Transverse colon (tissue), 4 donors: ENCODE measurements around the gene B4GALNT1. TPM values are rescaled to one million over a fixed set of nuclear protein-coding genes. Genes with fewer than 3 reads are reported as not detected.
"Not testable (repeated sequence)": the region's sequence is repeated elsewhere in the genome, so short reads cannot be mapped to it uniquely, and the experiment has no call there.

Source experiments
- DNase-seq: peaks from one replicate; pipeline ENCODE4 v3.0.0-alpha.2; 2019
- H3K27ac ChIP-seq, 4 donors: fragments of 200-600 bp; sonication (generic); 2 replicates each; pipeline ENCODE4 v1.5.1; 2016 to 2018; ENCODE audit warnings: inconsistent platforms in 4 of 4
- H3K27me3 ChIP-seq: fragments of 200-600 bp; sonication (generic); 2 replicates; pipeline ENCODE4 v1.5.1; 2017; ENCODE audit warnings: inconsistent platforms
- H3K36me3 ChIP-seq, 4 donors: fragments of 200-600 bp; sonication (generic); 2 replicates each; pipeline ENCODE4 v1.5.1; 2017 to 2019; ENCODE audit warnings: inconsistent platforms in 4 of 4
- H3K4me1 ChIP-seq, 4 donors: fragments of 200-600 bp; sonication (generic); 2 replicates each; pipeline ENCODE4 v1.5.1; 2017 to 2020; ENCODE audit warnings: inconsistent platforms in 4 of 4
- H3K4me3 ChIP-seq, 4 donors: fragments of 200-600 bp; sonication (generic); 1 replicate in 1 of 4; 2 replicates in 3 of 4; pipeline versions ENCODE4 v1.5.1 to v1.6.1; 2017 to 2019; ENCODE audit warnings: inconsistent platforms in 4 of 4
- H3K9me3 ChIP-seq, 2 donors: fragments of 200-600 bp; sonication (generic); 2 replicates each; pipeline ENCODE4 v1.5.1; 2017 to 2019; ENCODE audit warnings: inconsistent platforms in 2 of 2
- EP300 ChIP-seq: sonication (generic); formaldehyde crosslinking; IDR thresholded peaks from one replicate; pipeline ENCODE4 v1.6.1; 2017; ENCODE audit warnings: antibody characterized with exemption, low read depth
- POLR2A ChIP-seq: fragments of 450-650 bp; IDR thresholded peaks from one replicate; pipeline ENCODE4 v1.6.1; 2016; ENCODE audit warnings: antibody characterized with exemption, mild to moderate bottlenecking, moderate library complexity
- POLR2AphosphoS5 ChIP-seq, 3 donors: sonication (generic); formaldehyde crosslinking; IDR thresholded peaks; one replicate each; pipeline ENCODE4 v1.6.1; 2016; ENCODE audit warnings: antibody characterized with exemption in 3 of 3
- WGBS, 2 donors: methylation state at CpG; one replicate each; pipeline ENCODE4 v1.1.5; 2018; ENCODE audit warnings: low coverage in 1 of 2; 5-methylcytosine and 5-hydroxymethylcytosine counted together
- in situ Hi-C, 4 donors: fragments of 200-750 bp; cut with MboI; loops; one replicate each; pipeline versions ENCODE4 v1.15.0 to v1.15.1; 2017; ENCODE audit warnings: low sequenced_read_pairs in 3 of 4, low pct_ligation_motif_present in 1 of 4, low pct_unique_long_range_greater_than_20kb in 1 of 4
- intact Hi-C: fragments of 100-400 bp; cut with DNase I; formaldehyde crosslinking; loops from one replicate; pipeline ENCODE4 v1.15.1; 2023; ENCODE audit warnings: low total_unique reads
- total RNA-seq, 4 donors: library from RNA; depleted of rRNA; stranded (reverse); fragments of >200 nt; gene quantifications; one replicate each; pipeline ENCODE4 v1.1.0, GENCODE V29; 2016
- TF ChIP-seq, protein P1 (sequence below), 5 experiments: fragments of 200-600 bp in 3 of 5; fragments of 450-650 bp in 2 of 5; sonication (generic) in 3 of 5; IDR thresholded peaks; 1 replicate in 2 of 5; 2 replicates in 3 of 5; pipeline ENCODE4 v1.5.1; 2016 to 2017; ENCODE audit warnings: antibody characterized with exemption in 5 of 5, inconsistent platforms in 3 of 5, mild to moderate bottlenecking in 2 of 5, moderate library complexity in 1 of 5

B4GALNT1 gene
- total RNA-seq, 4 donors from 2014 or later: 0.68 to 6.4 (median 2.1) TPM; not detected in 1

DNA sequence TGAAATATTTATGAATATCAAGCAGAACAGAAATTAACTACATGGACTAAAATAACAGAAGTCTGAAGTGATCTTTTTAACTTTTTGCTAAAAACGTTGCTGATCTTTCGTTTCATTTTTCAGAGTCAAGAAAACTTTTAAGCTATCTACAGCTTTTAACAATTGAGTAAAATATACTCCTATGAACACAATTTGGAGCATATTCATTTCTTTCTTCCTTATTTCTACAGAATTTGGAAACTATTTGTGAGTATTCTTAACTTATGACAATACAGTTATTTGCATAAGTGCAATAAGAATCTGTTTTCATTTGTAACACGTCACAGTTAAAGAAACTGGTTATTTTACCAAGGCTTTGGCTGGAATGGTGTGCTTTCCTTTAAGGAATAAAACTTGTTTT lies 21.0 kb upstream of the B4GALNT1 start:
- 55 to 65% methylated on average over 3 of the region's 3 CpGs for WGBS, 2 donors
- no peaks in the 10 kb centered on the region for H3K4me1 ChIP-seq
- H3K27ac ChIP-seq: no peak overlapping the region
- no peaks in the 10 kb centered on the region for H3K27me3 ChIP-seq
- no peaks in the 10 kb centered on the region for H3K36me3 ChIP-seq
- intact Hi-C loops (no loop called here), in situ Hi-C loops (no loop called here)
- TF ChIP-seq POLR2A (no peak), EP300 (no peak), POLR2AphosphoS5 (IDR thresholded peaks at IDR 0.05) (no peak)
- TF ChIP-seq, protein P1, sequence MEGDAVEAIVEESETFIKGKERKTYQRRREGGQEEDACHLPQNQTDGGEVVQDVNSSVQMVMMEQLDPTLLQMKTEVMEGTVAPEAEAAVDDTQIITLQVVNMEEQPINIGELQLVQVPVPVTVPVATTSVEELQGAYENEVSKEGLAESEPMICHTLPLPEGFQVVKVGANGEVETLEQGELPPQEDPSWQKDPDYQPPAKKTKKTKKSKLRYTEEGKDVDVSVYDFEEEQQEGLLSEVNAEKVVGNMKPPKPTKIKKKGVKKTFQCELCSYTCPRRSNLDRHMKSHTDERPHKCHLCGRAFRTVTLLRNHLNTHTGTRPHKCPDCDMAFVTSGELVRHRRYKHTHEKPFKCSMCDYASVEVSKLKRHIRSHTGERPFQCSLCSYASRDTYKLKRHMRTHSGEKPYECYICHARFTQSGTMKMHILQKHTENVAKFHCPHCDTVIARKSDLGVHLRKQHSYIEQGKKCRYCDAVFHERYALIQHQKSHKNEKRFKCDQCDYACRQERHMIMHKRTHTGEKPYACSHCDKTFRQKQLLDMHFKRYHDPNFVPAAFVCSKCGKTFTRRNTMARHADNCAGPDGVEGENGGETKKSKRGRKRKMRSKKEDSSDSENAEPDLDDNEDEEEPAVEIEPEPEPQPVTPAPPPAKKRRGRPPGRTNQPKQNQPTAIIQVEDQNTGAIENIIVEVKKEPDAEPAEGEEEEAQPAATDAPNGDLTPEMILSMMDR (IDR thresholded peaks at IDR 0.05): no peak
- DNase-seq: no peak
- no peaks in the 10 kb centered on the region for H3K9me3 ChIP-seq
- H3K4me3 ChIP-seq: no peak overlapping the region

DNA sequence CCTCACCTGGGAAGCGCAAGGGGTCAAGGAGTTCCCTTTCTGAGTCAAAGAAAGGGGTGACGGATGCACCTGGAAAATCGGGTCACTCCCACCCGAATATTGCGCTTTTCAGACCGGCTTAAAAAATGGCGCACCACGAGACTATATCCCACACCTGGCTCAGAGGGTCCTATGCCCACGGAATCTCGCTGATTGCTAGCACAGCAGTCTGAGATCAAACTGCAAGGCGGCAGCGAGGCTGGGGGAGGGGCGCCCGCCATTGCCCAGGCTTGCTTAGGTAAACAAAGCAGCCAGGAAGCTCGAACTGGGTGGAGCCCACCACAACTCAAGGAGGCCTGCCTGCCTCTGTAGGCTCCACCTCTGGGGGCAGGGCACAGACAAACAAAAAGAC lies 13.7 kb upstream of the B4GALNT1 start:
- H3K9me3 ChIP-seq, intact Hi-C loops, H3K4me1 ChIP-seq, H3K4me3 ChIP-seq, H3K36me3 ChIP-seq, H3K27ac ChIP-seq, DNase-seq, in situ Hi-C loops: not testable (repeated sequence)
- 100% methylated on average over 5 of the region's 15 CpGs; no CpG with 5 or more reads in 1 of the 2 donors for WGBS, 2 donors
- H3K27me3 ChIP-seq: peaks cover 10% of the 10 kb centered on the region

DNA sequence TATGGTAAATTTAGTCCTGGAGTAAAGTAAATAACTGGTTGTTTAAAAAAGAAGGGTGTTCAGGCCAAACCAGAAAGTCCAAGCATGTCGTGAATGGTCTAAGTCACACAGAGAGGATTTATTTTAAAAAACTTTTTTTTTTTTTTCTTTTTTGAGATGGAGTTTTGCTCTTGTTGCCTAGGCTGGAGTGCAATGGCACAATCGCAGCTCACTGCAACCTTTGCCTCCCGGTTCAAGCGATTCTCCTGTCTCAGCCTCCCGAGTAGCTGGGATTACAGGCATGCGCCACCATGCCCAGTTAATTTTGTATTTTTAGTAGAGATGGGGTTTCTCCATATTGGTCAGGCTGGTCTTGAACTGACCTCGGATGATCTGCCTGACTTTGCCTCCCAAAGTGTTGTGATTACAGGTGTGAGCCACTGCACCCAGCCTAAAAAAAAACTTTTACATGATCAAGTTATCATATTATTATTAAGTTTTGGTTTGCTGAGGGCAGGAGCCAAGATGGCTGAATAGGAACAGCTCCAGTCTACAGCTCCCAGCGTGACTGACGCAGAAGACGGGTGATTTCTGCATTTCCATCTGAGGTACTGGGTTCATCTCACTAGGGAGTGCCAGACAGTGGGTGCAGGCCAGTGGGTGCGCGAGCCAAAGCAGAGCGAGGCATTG lies 13.1 kb upstream of the B4GALNT1 start:
- H3K9me3 ChIP-seq, H3K4me1 ChIP-seq, H3K4me3 ChIP-seq, DNase-seq, H3K27ac ChIP-seq, H3K36me3 ChIP-seq, intact Hi-C loops, in situ Hi-C loops: not testable (repeated sequence)
- peaks cover 15% of the 10 kb centered on the region for H3K27me3 ChIP-seq
- WGBS, 2 donors: 69 to 79% methylated on average over 7 to 13 of the region's 13 CpGs

DNA sequence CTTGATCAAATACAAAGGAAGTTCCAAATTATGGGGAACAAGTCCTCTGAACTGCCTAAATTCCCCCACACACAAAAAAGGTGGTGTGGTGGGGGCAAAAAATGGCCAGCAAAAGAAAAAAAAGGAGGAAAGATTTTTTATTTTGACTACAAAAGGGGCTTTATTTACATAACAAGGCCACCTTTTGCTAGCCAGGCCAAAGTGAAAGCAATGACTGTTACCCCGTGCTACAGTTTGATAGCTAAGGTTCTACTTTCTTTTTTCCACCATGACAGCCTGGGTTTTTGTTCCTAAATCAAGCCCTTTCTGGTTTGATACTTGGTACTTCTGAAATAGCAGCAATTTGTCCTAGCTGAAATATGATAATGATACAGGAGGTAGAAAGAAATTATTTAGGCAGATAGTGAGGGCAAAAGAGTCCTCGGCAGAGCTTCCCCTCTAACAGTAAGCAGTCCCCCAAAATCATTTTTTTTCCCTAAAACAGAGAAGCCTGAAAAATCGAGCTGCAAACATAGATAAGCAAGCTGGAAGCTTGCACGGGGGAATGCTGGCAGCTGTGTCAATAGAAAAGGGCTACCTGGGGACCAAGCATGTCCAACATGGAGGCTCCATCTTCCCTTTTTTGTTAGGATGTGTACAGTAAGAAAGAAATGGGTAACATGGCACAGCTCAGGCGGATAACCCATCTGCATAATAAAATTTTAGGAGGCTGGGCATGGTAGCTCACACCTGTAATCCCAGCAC lies 8.9 kb upstream of the B4GALNT1 start:
- 51% methylated on average over 5 of the region's 5 CpGs for WGBS, 2 donors
- TF ChIP-seq POLR2AphosphoS5 (IDR thresholded peaks at IDR 0.05) (no peak), EP300 (no peak), POLR2A (no peak)
- TF ChIP-seq, protein P1 (IDR thresholded peaks at IDR 0.05): no peak
- no peak for DNase-seq
- Histone ChIP-seq H3K9me3 (peaks cover 3 to 4% of the 10 kb centered on the region in 2 donors), H3K27me3 (peaks cover 50% of the 10 kb centered on the region), H3K36me3 (no peaks in the 10 kb centered on the region), H3K4me1 (no peaks in the 10 kb centered on the region), H3K4me3 (no peak overlapping the region), H3K27ac (no peak overlapping the region)
- in situ Hi-C loops: no loop called here
- intact Hi-C loops: no loop called here

DNA sequence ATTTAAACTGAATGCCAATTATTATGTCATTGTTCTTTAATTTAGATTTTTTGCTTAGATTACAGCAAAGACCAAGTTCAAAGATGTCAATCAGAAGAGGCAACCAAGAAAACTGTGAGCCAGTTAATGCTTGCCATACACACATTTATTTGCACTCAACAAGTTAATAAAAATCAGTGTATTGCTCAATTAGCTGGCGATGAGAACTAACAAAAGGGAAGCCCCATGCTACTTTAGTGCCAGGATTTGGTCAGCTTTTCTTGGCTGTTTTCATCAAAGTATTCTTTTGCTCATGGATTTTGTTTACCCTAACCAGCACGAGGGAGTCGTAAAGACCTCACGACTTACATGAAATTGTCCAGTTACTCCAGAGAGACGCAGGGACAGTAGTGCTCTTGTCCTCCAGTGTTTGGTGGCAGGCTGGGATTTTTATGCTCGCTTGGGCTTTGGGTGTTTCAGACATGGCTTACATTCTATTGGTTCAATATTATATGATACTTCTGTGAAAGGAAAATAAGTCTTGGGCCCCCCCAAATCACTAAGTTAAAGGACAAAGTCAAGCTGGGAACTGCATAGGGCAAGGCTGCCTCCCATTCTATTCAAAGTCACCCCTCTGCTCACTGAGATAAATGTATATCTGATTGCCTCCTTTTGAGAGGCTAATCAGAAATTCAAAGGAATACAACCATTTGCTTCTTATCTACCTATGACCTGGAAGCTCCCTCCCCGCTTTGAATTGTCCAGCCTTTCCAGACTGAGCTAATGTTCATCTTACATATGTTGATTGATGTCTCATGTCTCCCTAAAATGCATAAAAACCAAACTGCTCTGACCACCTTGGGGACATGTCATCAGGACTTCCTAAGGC lies 7.4 kb upstream of the B4GALNT1 start:
- H3K4me1 ChIP-seq: no peaks in the 10 kb centered on the region
- in situ Hi-C loops: no loop called here
- no peaks in the 10 kb centered on the region for H3K36me3 ChIP-seq

More for the DNA sequence above, 7.4 kb upstream of the B4GALNT1 start:
- TF ChIP-seq EP300: no peak
- TF ChIP-seq, protein P1 (IDR thresholded peaks at IDR 0.05): no peak
- DNase-seq: no peak
- H3K9me3 ChIP-seq: no peaks in the 10 kb centered on the region
- H3K4me3 ChIP-seq: no peak overlapping the region
- intact Hi-C loops: no loop called here
- H3K27ac ChIP-seq: no peak overlapping the region
- peaks cover 62% of the 10 kb centered on the region for H3K27me3 ChIP-seq
- 42 to 44% methylated on average over 7 of the region's 7 CpGs for WGBS, 2 donors
